ENCODE data around the gene CADM2.
"Not testable (repeated sequence)": the region's sequence is repeated elsewhere in the genome, so short reads cannot be mapped to it uniquely, and the experiment has no call there.

CADM2 gene

GRCh38 chr3:84958495-84959469 lies at the start of gene CADM2:
Gene CADM2 (plus strand): TSS chr3:84958989.
- peak; percentile 96 for DNase-seq (ENCODE audit: low spot score)

GRCh38 chr3:84918592-84918991 lies 40.2 kb upstream of the CADM2 start:
- DNase-seq (ENCODE audit: low spot score) = not testable (repeated sequence)

GRCh38 chr3:84922682-84923081 lies 36.1 kb upstream of the CADM2 start:
- DNase-seq (ENCODE audit: low spot score) = no peak

GRCh38 chr3:84925571-84925970 lies 33.2 kb upstream of the CADM2 start:
- DNase-seq (ENCODE audit: low spot score) = no peak

- no peak for DNase-seq (ENCODE audit: low spot score)
Observed at GRCh38 chr3:84943379-84943778, 15.4 kb upstream of the CADM2 start.

GRCh38 chr3:84946240-84946639 lies 12.5 kb upstream of the CADM2 start:
- DNase-seq (ENCODE audit: low spot score) = no peak

GRCh38 chr3:84959470-84960271 lies 882 bp downstream of the CADM2 start:
- DNase-seq (ENCODE audit: low spot score) = no peak

- no peak for DNase-seq (ENCODE audit: low spot score)
Observed at GRCh38 chr3:84960581-84960980, 1.8 kb downstream of the CADM2 start.

- no peak for DNase-seq (ENCODE audit: low spot score)
Observed at GRCh38 chr3:84961011-84961410, 2.2 kb downstream of the CADM2 start.

GRCh38 chr3:84961521-84962255 lies 2.9 kb downstream of the CADM2 start:
- no peak for DNase-seq (ENCODE audit: low spot score)

- no peak for DNase-seq (ENCODE audit: low spot score)
Observed at GRCh38 chr3:84962415-84962814, 3.6 kb downstream of the CADM2 start.

- DNase-seq (ENCODE audit: low spot score) = no peak
Observed at GRCh38 chr3:84963137-84963536, 4.3 kb downstream of the CADM2 start.

- no peak for DNase-seq (ENCODE audit: low spot score)
Observed at GRCh38 chr3:84965141-84965540, 6.4 kb downstream of the CADM2 start.

GRCh38 chr3:84967767-84968581 lies 9.2 kb downstream of the CADM2 start:
- DNase-seq (ENCODE audit: low spot score) = no peak

GRCh38 chr3:84968701-84969235 lies 10.0 kb downstream of the CADM2 start:
- no peak for DNase-seq (ENCODE audit: low spot score)

- DNase-seq (ENCODE audit: low spot score) = no peak
Observed at GRCh38 chr3:84974347-84974746, 15.6 kb downstream of the CADM2 start.

- DNase-seq (ENCODE audit: low spot score) = no peak
Observed at GRCh38 chr3:84977021-84977420, 18.2 kb downstream of the CADM2 start.

- no peak for DNase-seq (ENCODE audit: low spot score)
Observed at GRCh38 chr3:84978843-84979242, 20.1 kb downstream of the CADM2 start.

GRCh38 chr3:84980011-84980410 lies 21.2 kb downstream of the CADM2 start:
- DNase-seq (ENCODE audit: low spot score) = no peak

- DNase-seq (ENCODE audit: low spot score) = no peak
Observed at GRCh38 chr3:84980456-84980855, 21.7 kb downstream of the CADM2 start.

- no peak for DNase-seq (ENCODE audit: low spot score)
Observed at GRCh38 chr3:84983490-84983889, 24.7 kb downstream of the CADM2 start.

All from left forelimb (tissue), 1 donor.